NCI-H1092 treated with DMSO at 0.1 percent for 48 hours (cell line): ENCODE data around the gene ESR2.

Source experiments
- DNase-seq: peaks from one replicate; lab custom pipeline; 2025; lab: John Stamatoyannopoulos, UW

ESR2 gene

GRCh38 chr14:64265222-64265621, 28.9 kb downstream of the ESR2 start:
- DNase-seq: peak; percentile 12

DNA sequence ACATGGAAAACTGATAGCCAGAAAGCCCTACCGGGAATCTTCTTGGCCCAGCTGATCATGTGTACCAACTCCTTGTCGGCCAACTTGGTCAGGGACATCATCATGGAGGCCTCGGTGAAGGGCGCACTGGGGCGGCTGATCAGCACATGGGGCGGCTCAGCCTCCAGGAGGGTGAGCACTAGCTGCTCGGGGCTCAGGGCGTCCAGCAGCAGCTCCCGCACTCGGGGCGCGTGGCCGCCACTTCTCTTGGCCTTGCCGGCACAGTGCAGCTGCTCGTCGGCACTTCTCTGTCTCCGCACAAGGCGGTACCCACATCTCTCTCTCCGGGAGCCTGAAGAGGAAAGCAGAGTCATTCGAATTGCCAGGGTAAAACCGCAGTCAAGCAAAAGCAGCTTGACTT, 33.8 kb downstream of the ESR2 start:
- DNase-seq: no peak

DNA sequence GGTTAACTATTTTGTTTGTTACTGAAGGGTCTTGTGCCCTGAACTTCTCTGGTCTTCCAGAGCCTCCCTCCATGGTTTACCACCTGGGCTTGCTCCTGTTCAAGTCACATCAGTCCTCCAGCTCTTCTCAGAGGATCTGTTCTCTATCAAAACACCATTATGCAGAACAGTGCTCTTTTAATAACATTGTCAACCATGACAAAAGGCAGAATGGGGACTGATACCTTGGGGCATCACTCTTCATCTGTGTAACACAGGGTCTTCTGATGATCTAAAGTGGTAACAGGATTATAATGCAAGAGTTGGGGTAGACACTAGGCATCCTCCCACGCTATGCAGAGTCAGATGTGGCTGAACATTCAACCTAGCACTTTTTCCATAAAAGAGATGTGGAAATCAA, 38.4 kb downstream of the ESR2 start:
- no peak for DNase-seq

GRCh38 chr14:64253672-64254071, 40.5 kb downstream of the ESR2 start:
- DNase-seq: no peak

DNA sequence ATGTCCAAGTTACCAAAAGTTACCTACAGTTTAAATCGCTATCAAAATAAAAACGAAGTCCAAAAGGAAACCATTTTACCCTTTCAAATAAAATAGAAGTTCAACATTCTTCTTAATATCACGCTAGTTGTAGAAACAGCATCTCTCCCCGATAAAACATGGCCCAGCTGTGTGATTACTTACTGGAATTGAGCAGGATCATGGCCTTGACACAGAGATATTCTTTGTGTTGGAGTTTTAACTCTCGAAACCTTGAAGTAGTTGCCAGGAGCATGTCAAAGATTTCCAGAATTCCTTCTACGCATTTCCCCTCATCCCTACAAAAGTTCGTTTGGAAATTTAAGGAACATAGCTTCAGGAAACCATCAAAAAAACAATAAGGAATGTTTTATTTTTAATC, 44.8 kb downstream of the ESR2 start:
- DNase-seq: no peak

DNA sequence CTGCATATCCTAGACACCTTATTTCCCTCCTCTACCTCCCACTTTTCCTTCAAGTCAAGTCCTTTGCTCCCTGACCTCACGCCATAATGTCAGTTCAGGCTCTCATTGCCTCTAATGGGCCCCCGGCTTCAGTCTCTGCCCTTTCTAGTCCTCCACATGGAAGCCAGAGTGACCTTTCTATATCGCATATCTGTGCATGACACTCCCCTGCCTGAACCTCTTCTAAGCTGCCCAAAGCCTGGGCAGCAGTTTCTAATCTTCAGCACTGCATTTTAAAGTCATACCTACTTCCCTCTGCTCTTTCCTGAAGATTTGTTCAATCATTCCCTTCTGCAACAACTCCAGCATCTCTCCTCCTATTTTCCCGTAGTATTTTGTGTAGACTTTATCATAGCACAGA, 45.5 kb downstream of the ESR2 start:
- DNase-seq: no peak

DNA sequence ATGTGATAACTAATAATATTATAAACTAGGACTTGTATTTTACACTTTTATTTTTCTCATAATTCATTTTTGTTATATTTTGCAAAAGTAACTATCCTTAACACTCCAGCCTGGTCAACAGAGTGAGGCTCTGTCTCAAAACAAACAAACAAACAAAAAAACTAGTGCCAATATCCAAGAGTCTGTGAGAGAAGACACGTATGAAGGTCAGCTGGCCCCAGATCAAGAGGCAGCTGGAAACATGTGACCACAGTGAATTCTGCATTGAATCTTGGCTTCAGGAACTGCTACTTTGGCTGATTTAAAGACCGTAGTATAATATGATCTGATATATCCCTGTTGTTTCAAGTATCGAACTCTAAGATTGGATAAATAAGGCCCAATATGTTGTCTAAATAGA, 47.0 kb downstream of the ESR2 start:
- no peak for DNase-seq

- no peak for DNase-seq
These were observed 47.5 kb downstream of the ESR2 start for GRCh38 chr14:64246688-64247087.

- DNase-seq: no peak
These were observed 48.7 kb downstream of the ESR2 start for GRCh38 chr14:64245491-64245890.

DNA sequence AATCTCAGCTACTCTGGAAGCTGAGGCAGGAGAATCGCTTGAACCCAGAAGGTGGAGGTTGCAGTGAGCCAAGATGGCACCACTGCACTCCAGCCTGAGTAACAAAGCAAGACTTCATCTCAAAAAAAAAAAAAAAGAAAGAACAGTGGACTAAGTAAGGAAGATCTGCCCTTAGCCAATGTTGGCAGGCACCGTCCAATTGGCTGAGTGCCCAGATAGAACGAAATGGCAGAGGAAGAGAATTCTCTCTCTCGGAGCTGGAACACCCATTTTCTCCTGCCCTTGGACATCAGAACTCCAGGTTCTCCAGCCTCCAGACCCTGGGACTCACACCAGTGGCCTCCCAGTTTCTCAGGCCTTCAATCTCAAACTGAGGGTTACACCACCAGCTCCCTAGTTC, 49.9 kb downstream of the ESR2 start:
- peak; percentile 12 for DNase-seq

DNA sequence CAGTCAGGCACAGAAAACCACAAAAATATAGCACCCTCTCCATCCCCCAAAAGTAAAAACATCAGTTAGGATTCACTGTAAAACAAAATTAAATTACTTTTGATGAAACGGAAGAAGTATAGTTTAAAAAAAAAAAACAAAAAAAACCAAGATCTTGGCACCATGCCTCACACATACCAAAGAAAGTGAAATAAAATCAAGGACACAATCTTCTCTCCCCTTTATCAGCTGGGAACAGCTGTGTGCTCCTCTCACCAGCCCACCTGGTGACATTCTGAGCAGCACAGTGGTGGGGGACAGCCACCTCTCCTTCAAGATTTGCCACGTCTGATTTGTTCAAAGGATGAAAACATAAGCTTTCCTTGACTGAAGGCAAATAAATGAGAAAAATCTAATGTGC, 55.5 kb downstream of the ESR2 start:
- no peak for DNase-seq

- no peak for DNase-seq
These were observed 56.1 kb downstream of the ESR2 start for GRCh38 chr14:64238049-64238448.

DNA sequence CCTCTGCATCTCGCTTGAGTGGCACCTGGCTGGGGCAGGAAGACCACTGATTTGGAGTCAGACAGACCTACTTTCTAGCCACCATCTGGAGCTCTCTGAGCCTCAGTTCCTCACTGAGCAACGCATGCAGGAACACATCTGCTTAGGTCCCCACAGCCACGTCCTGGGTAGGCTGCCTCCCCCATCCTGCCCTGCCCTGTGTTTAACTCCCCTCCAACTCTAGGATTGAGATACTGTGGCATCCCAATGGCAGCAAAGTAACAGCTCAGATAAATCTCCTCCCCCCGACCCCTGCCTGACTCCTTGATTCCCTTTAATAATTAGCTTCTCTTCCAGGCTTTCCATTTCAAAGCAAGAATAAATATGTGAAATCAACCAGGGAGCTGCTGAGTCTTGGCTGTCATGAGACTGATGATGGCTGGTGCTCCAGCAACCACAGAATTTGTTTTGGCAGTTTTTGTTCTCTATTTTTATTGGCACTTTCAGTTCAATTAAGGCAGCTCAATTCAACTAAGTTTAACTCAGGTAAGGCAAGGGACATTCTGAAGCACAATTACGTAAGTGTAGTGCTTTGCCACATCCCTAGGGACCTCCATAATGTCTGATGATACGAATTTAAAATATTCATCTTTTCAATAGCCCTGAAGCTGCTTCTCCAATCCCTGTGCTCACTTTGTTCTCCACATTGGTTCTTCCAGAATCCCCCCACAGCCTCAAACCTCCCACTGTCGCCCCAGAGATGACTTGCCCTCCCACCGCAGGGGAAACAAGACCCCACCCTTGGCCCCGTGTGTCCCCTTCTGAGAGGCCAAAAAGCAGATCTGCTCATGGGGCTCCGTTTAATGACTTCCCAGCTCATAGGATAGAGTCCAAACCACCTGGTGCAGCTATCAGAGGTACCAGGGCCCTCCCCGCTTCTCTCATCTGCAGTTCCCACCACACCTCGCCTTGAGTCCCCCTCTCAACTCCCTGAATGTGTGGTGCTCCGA, 58.2 kb downstream of the ESR2 start:
- DNase-seq: no peak

GRCh38 chr14:64234877-64235651, 59.1 kb downstream of the ESR2 start:
- peak; percentile 3 for DNase-seq

GRCh38 chr14:64233531-64234190, 60.5 kb downstream of the ESR2 start:
- no peak for DNase-seq

DNA sequence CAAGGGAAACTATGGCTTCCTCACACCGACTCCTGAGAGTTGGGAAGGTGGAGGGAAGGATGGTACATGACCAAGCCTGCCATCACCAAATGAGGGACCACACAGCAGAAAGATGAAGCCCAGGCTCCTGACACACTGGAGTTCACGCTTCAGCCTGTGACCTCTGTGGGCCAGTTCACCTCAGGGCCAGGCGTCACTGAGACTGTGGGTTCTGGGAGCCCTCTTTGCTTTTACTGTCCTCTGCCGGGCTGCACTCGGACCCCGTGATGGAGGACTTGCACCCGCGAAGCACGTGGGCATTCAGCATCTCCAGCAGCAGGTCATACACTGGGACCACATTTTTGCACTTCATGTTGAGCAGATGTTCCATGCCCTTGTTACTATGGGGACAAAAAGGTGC, 61.2 kb downstream of the ESR2 start:
- no peak for DNase-seq

DNA sequence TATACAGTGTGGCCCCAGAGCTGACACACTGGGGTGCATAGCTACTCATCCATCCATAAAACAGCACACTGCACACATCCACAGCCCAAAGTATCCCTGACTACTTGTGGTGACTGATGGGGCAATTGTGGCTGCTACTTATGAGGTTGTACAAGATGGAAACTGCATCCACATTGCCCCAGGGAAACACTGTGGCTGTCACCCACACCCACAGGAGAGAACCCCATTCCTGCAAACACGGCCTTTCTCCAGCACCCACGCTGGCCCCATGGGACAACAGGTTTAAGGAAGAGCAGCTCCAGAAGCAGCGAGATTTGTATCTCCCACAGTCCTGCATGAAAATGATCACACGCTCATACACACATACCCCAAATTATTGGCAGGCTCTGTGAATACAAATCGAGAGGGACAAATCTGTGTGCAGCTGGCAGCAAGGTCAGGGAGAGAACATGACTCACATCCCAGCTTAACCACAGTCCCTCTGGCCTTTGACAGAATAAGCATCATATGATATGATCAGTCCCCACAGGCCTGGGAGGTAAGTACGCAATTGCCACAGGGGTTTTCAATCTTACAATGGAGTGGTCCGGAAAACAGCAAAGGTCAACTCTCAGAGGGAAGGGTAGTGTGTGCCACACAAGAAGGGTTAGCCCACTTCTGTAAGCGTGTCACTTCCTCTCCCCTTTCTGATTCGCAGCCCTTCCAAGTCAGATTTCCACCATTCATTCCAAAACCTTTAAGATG, 61.9 kb downstream of the ESR2 start:
- DNase-seq: no peak

GRCh38 chr14:64229489-64229888, 64.7 kb downstream of the ESR2 start:
- no peak for DNase-seq

GRCh38 chr14:64227856-64228255, 66.3 kb downstream of the ESR2 start:
- no peak for DNase-seq

- no peak for DNase-seq
These were observed 68.9 kb downstream of the ESR2 start for GRCh38 chr14:64225151-64225757.

- DNase-seq: no peak
These were observed 72.7 kb downstream of the ESR2 start for GRCh38 chr14:64221391-64222003.
